Peyer's patch (tissue), 4 donors: ENCODE measurements around the gene PIP4P1.

ENCODE experiments used
- CTCF ChIP-seq, 6 experiments: fragments of 450-650 bp in 4 of 6; fragments of 200-600 bp in 2 of 6; sonication (generic) in 1 of 6; IDR thresholded peaks; one replicate each; pipeline ENCODE4 v1.5.1; 2017 to 2019; ENCODE audit warnings: antibody characterized with exemption in 6 of 6, mild to moderate bottlenecking in 3 of 6, moderate library complexity in 1 of 6
- POLR2A ChIP-seq, 2 donors: fragments of 450-650 bp; IDR thresholded peaks; one replicate each; pipeline ENCODE4 v1.5.1; 2017; ENCODE audit warnings: antibody characterized with exemption in 2 of 2, mild to moderate bottlenecking in 2 of 2, moderate library complexity in 2 of 2

GRCh38 chr14:20469890-20470602, 8.8 kb upstream of the PIP4P1 start:
- TF ChIP-seq POLR2A (IDR thresholded peaks at IDR 0.05) (peak in 1 of 2 donors; percentile 14), CTCF (IDR thresholded peaks at IDR 0.05) (no peak)
